Effector memory CD8-positive, alpha-beta T cell (primary cell): ENCODE measurements around the gene HPCAL4.
A peak's percentile ranks its signal among the peaks of the same experiment; 100 is the strongest.

Experiments
- ATAC-seq: fragments of 150-1000 bp; cut with Tn5 transposase; replicated peaks from 2 replicates; pipeline ENCODE4 v1.10.0; 2021; ENCODE audit warnings: mild to moderate bottlenecking, moderate library complexity
- DNase-seq, 3 experiments: peaks; one replicate each; pipeline ENCODE4 v3.0.0; 2021
- H3K27ac Mint-ChIP-seq, 2 donors: one replicate each; pipeline ENCODE4 v1.8.0; 2022; ENCODE audit warnings: mild to moderate bottlenecking in 2 of 2, mixed read lengths in 2 of 2, moderate library complexity in 2 of 2
- H3K27me3 Mint-ChIP-seq, 2 donors: one replicate each; pipeline ENCODE4 v1.8.0; 2022; ENCODE audit warnings: mixed read lengths in 2 of 2
- H3K36me3 Mint-ChIP-seq: one replicate; pipeline ENCODE4 v1.8.0; 2022; ENCODE audit warnings: mild to moderate bottlenecking, moderate library complexity, mixed read lengths; ENCODE audit not compliant: insufficient read depth
- H3K4me1 Mint-ChIP-seq, 2 donors: one replicate each; pipeline ENCODE4 v1.8.0; 2022; ENCODE audit warnings: low read depth in 2 of 2, mixed read lengths in 2 of 2
- H3K4me3 Mint-ChIP-seq, 2 donors: one replicate each; pipeline ENCODE4 v1.8.0; 2022; ENCODE audit warnings: mild to moderate bottlenecking in 2 of 2, mixed read lengths in 2 of 2, moderate library complexity in 2 of 2
- H3K9me3 Mint-ChIP-seq, 2 donors: one replicate each; pipeline ENCODE4 v1.8.0; 2022; ENCODE audit warnings: mixed read lengths in 2 of 2

The HPCAL4 gene

DNA sequence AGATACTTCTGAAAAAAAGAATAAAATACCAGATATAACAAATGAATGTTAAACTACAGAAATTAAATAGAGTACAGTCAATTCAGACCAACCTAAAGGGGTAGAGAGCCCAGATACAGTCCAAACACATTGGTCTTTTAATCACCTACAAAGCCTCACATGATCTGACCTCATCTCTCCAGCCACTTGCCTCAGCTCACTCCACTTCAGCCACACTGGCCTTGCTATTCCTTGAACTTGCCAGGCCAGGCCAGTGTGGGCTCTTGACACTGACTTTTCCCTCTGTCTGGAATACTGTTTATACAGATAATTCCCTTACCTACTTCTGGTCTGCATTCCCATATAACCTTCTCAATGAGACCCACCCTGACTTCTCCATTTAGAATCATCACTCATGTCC, 30.4 kb upstream of the HPCAL4 start:
- Mint-ChIP-seq H3K9me3 (no peaks in the 10 kb centered on the region), H3K36me3 (peaks cover 3% of the 10 kb centered on the region), H3K27ac (no peak overlapping the region), H3K27me3 (peaks cover 28 to 44% of the 10 kb centered on the region in 2 donors), H3K4me1 (peaks cover 0 to 1% of the 10 kb centered on the region in 2 donors), H3K4me3 (no peak overlapping the region)
- DNase-seq (no peak), ATAC-seq (no peak)

- no peaks in the 10 kb centered on the region for H3K9me3 Mint-ChIP-seq
- peaks cover 33 to 36% of the 10 kb centered on the region in 2 donors for H3K27me3 Mint-ChIP-seq
- peaks cover 0 to 1% of the 10 kb centered on the region in 2 donors for H3K4me1 Mint-ChIP-seq
- no peak overlapping the region for H3K27ac Mint-ChIP-seq
- H3K4me3 Mint-ChIP-seq, result no peak overlapping the region
- DNase-seq (peak in 1 of 3 experiments; percentile 14), ATAC-seq (peak; percentile 71)
- peaks cover 3% of the 10 kb centered on the region for H3K36me3 Mint-ChIP-seq
Observed at GRCh38 chr1:39720094-39720999, 29.1 kb upstream of the HPCAL4 start.

GRCh38 chr1:39717809-39718208, 26.6 kb upstream of the HPCAL4 start:
- Mint-ChIP-seq H3K27me3 (peaks cover 22 to 27% of the 10 kb centered on the region in 2 donors), H3K27ac (no peak overlapping the region), H3K36me3 (peaks cover 1% of the 10 kb centered on the region)

DNA sequence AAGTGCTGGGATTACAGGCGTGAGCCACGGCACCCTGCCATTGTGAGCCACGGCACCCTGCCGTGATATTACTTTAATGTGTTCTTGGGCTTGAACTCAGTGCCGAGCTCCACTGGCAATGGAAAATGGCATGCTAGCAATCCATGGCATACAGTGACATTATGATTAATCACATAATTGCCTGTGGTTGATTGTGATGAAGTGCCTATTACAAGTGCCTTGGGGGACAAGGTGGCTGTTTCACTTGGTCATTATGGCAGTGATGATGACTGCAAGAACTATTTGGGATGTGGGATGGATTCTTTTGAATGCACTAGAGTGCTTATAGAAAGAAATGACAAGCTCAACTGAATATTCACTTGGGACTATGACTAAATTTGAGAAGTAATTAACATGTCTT, 22.3 kb upstream of the HPCAL4 start:
- Mint-ChIP-seq H3K27me3 (peaks cover 45 to 46% of the 10 kb centered on the region in 2 donors), H3K36me3 (no peaks in the 10 kb centered on the region), H3K27ac (no peak overlapping the region), H3K4me1 (no peaks in the 10 kb centered on the region), H3K9me3 (no peaks in the 10 kb centered on the region), H3K4me3 (no peak overlapping the region)
- no peak for DNase-seq
- no peak for ATAC-seq

More at GRCh38 chr1:39717809-39718208, 26.6 kb upstream of the HPCAL4 start:
- Mint-ChIP-seq H3K4me1 (peaks cover 0 to 1% of the 10 kb centered on the region in 2 donors), H3K4me3 (no peak overlapping the region), H3K9me3 (no peaks in the 10 kb centered on the region)
- ATAC-seq, result no peak
- no peak for DNase-seq

DNA sequence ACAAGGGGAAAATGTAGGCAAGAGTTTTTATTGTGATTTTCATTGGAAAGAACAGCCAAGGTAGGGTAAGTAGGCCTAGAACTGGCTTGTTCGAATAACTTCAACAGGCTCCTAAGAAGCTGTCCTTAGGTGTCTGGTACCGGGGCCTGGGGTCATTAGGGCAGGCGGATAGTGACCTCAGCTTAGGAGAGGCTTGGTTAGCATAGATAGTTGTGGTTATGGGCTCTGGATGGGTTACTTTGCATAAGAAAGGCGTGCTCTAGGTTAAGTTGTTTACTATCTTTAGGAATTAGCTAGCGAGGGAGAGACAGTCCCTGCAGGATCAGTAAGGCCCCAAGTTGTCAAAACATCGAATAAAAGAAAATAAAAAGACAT, 20.7 kb upstream of the HPCAL4 start:
- Mint-ChIP-seq H3K4me3 (no peak overlapping the region), H3K4me1 (no peaks in the 10 kb centered on the region), H3K27me3 (peaks cover 34 to 39% of the 10 kb centered on the region in 2 donors), H3K27ac (no peak overlapping the region), H3K9me3 (no peaks in the 10 kb centered on the region), H3K36me3 (no peaks in the 10 kb centered on the region)
- DNase-seq (no peak), ATAC-seq (no peak)

DNA sequence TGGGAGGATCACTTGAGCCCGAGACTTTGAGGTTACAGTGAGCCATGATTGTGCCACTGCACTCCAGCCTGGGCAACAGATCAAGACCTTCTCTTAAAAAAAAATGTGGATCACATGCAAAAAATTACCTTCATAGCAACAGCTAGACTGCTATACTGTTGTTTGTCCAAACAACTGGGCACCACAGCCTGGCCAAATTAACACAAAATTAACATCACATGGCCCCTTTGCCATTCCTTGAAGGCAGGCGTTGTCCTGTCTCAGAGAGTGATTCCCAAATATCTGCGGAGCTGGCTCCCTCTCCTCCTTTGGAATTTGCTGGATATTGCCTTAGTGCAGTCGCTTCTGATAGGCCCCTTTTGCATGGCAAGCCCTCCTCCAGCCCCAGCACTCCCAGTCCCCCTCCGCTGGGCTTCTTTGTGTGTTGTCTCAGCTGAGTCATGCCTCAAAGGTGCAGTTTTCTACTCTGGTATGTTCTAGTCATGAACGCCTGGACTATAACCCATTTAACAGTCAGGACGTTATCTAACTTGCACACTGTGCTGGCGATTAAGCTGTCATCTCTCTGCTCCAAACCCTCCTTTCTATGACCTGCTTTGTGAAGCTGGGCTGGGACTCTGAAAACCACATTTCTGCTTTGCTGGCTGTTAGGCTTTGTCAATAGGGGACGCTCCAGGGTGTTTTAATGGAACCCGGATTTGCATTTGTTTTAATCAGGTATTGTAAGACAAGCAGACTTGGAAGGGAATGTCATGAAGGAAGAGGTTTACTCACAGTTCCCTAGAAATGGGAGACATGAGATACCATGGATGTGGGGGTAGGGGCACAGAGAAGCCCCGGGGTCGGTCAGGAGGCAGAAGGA, 20.1 kb upstream of the HPCAL4 start:
- H3K36me3 Mint-ChIP-seq, result no peaks in the 10 kb centered on the region
- H3K4me1 Mint-ChIP-seq, result no peaks in the 10 kb centered on the region
- ATAC-seq (no peak), DNase-seq (no peak)
- peaks cover 28 to 35% of the 10 kb centered on the region in 2 donors for H3K27me3 Mint-ChIP-seq
- no peaks in the 10 kb centered on the region for H3K9me3 Mint-ChIP-seq
- H3K27ac Mint-ChIP-seq, result no peak overlapping the region
- H3K4me3 Mint-ChIP-seq, result no peak overlapping the region

GRCh38 chr1:39707506-39707905, 16.3 kb upstream of the HPCAL4 start:
- no peak for DNase-seq
- Mint-ChIP-seq H3K9me3 (no peaks in the 10 kb centered on the region), H3K4me3 (no peak overlapping the region), H3K4me1 (no peaks in the 10 kb centered on the region), H3K27me3 (peaks cover 26 to 28% of the 10 kb centered on the region in 2 donors), H3K36me3 (no peaks in the 10 kb centered on the region), H3K27ac (no peak overlapping the region)
- no peak for ATAC-seq

DNA sequence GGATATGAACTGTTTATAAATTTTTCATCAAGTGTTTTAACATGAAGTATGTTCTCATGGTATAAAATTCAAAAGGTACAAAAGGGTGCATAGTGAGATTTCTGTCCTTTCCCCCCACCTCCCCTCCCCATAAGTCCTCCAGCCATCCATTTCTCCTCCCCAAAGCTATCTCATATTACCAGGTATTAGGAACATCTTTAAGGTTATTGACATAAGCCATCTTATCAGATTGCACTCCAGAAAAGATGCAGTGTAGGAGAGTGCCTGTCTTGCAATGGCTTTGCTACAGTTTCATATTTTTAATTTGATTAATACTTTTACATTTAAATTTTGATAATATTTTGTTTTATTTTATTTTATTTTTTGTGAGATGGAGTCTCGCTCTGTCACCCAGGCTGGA, 13.5 kb upstream of the HPCAL4 start:
- no peaks in the 10 kb centered on the region for H3K9me3 Mint-ChIP-seq
- no peak overlapping the region for H3K4me3 Mint-ChIP-seq
- H3K27ac Mint-ChIP-seq, result no peak overlapping the region
- no peaks in the 10 kb centered on the region for H3K4me1 Mint-ChIP-seq
- no peaks in the 10 kb centered on the region for H3K36me3 Mint-ChIP-seq
- no peak for ATAC-seq
- DNase-seq, result no peak
- H3K27me3 Mint-ChIP-seq, result peaks cover 15 to 32% of the 10 kb centered on the region in 2 donors

DNA sequence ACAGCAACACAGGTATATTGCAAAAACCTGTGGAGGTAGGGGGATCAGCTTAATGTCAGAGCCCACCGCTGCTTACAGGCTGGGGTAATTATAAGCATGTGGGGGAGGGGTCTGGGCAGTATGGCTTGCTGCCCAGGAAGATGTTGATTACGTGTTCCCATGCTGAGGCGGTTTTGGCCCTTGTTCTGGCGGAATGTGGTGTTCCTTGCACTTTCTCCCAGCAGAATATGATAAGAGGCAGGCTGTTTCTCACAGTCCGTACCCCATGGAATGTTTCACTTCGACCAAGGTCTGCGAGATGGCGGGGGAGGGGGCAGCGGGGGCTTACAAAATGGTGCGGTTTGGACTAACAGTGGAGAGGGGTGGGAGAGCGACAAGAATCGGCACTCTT, 9.8 kb upstream of the HPCAL4 start:
- DNase-seq, result no peak
- no peak overlapping the region for H3K27ac Mint-ChIP-seq
- no peak for ATAC-seq

DNA sequence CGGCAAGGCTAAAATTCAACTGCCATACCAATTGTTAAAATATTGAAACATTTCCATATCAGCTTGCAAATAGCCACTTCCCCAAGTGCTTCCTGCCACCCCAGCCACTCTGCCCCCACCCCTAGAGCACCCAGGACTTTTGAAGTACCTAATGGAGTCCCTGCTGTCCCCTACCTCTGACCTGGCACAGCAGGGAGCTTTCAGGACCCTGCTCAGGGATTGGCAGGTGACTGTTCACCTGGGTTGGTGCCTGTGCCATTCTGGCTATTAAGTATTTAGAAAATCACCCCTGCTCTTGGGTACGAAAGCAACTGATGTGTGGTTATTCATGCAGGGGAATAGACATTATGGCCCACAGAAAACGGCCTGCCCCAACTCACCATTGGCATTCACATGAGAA, 9.1 kb upstream of the HPCAL4 start:
- no peaks in the 10 kb centered on the region for H3K36me3 Mint-ChIP-seq
- ATAC-seq, result no peak
- H3K9me3 Mint-ChIP-seq, result no peaks in the 10 kb centered on the region
- no peak for DNase-seq
- H3K27me3 Mint-ChIP-seq, result peaks cover 5 to 35% of the 10 kb centered on the region in 2 donors
- H3K4me3 Mint-ChIP-seq, result no peak overlapping the region
- H3K27ac Mint-ChIP-seq, result no peak overlapping the region
- no peaks in the 10 kb centered on the region for H3K4me1 Mint-ChIP-seq

More for the DNA sequence above, 9.8 kb upstream of the HPCAL4 start:
- H3K9me3 Mint-ChIP-seq, result no peaks in the 10 kb centered on the region
- H3K4me1 Mint-ChIP-seq, result no peaks in the 10 kb centered on the region
- H3K36me3 Mint-ChIP-seq, result no peaks in the 10 kb centered on the region
- H3K27me3 Mint-ChIP-seq, result peaks cover 5 to 35% of the 10 kb centered on the region in 2 donors
- no peak overlapping the region for H3K4me3 Mint-ChIP-seq

DNA sequence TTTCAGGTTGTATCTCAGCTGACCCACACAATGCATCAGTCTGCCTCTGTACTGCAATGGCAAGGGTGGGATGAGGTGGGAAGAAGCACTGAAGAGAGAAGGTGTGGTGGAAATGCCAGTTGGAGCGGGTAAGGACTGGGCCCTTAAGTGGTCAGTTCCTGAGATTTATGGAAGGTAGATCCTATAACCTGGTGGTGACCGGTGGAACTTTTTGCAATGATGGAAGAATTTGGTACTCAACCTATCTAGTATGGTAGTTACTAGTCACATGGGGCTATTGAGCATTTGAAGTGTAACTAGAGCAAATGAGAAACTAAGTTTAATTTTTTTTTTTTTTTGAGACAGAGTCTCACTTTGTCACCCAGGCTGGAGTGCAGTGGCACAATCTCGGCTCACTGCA, 8.2 kb upstream of the HPCAL4 start:
- ATAC-seq, result no peak
- H3K27ac Mint-ChIP-seq, result no peak overlapping the region

GRCh38 chr1:39698568-39698967, 7.3 kb upstream of the HPCAL4 start:
- no peak for ATAC-seq
- H3K4me3 Mint-ChIP-seq, result no peak overlapping the region
- H3K27me3 Mint-ChIP-seq, result peaks cover 10 to 35% of the 10 kb centered on the region in 2 donors
- no peaks in the 10 kb centered on the region for H3K4me1 Mint-ChIP-seq
- DNase-seq, result no peak
- H3K36me3 Mint-ChIP-seq, result no peaks in the 10 kb centered on the region
- no peak overlapping the region for H3K27ac Mint-ChIP-seq
- H3K9me3 Mint-ChIP-seq, result no peaks in the 10 kb centered on the region

More for the DNA sequence above, 8.2 kb upstream of the HPCAL4 start:
- Mint-ChIP-seq H3K9me3 (no peaks in the 10 kb centered on the region), H3K36me3 (no peaks in the 10 kb centered on the region), H3K4me3 (no peak overlapping the region), H3K27me3 (peaks cover 10 to 35% of the 10 kb centered on the region in 2 donors), H3K4me1 (no peaks in the 10 kb centered on the region)
- DNase-seq, result no peak

DNA sequence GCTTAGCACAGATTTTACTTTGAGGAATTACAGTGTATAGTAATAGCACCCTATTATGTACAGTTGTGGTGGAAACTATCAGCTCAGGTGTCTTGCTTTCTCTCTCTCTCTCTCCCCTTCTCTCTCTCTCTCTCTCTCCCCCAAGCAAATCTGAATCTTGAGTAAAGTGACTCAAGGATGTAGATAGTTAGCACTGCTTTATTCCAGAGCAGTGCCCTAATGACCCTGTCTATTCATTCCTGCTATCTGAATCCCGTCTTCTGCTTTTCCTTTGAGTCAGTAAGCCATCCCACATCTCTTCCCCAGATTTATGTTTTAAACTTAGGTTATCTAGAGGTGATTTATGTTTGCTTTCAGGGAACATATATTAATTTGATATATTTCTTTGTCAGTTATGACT, 5.2 kb upstream of the HPCAL4 start:
- DNase-seq (no peak), ATAC-seq (no peak)
- Mint-ChIP-seq H3K4me3 (no peak overlapping the region), H3K27ac (no peak overlapping the region), H3K27me3 (peaks cover 10 to 30% of the 10 kb centered on the region in 2 donors), H3K4me1 (peaks cover 3 to 4% of the 10 kb centered on the region in 2 donors), H3K36me3 (peaks cover 2% of the 10 kb centered on the region), H3K9me3 (no peaks in the 10 kb centered on the region)
